ENCODE measurements around the gene ENTPD7. TPM values are rescaled to one million over a fixed set of nuclear protein-coding genes. Genes with fewer than 3 reads are reported as not detected.

Gene ENTPD7
- 5.7 TPM for polyA plus RNA-seq (2013, experiment 1 of 2)
- polyA plus RNA-seq (2013, experiment 2 of 2) = 5.5 TPM

GRCh38 chr10:99659031-99659867, at the start of gene ENTPD7:
Gene ENTPD7 (plus strand): TSS chr10:99659509. CDS start chr10:99659957, 448 bp downstream.
- Histone ChIP-seq H3K4me1 (ENCODE audit: control insufficient read depth in 2 of 2, insufficient read depth in 1 of 2, low read depth in 1 of 2, low read length in 2 of 2) (peaks cover 4 to 6% of the 10 kb centered on the region in 2 donors), H2BK12ac (ENCODE audit: low read length) (no peak within 1 kb of the TSS), H2BK15ac (ENCODE audit: low read length) (no peak within 1 kb of the TSS), H3K9ac (ENCODE audit: low read depth, low read length, poor library complexity) (peak within 1 kb of the TSS; percentile 87), H3K4me3 (ENCODE audit: low read length in 2 of 2) (peak within 1 kb of the TSS; percentile 86 to 96), H4K91ac (ENCODE audit: low read depth, low read length, poor library complexity) (no peak within 1 kb of the TSS), H3K18ac (ENCODE audit: low read length) (peak within 1 kb of the TSS; percentile 91), H3K9me3 (replicated peaks in 1 of 2; ENCODE audit: control insufficient read depth in 2 of 2, insufficient read depth in 1 of 2, low read depth in 1 of 2, low read length in 2 of 2) (no peaks in the 10 kb centered on the region), H2AFZ (ENCODE audit: low read length) (peak within 1 kb of the TSS; percentile 99), H2AK5ac (ENCODE audit: low read depth, low read length) (no peak within 1 kb of the TSS), H3K27me3 (ENCODE audit: control insufficient read depth in 3 of 3, insufficient read depth in 3 of 3, low read depth in 1 of 3, low read length in 3 of 3) (peaks cover 0 to 14% (median 0%) of the 10 kb centered on the region in 3 experiments), H4K8ac (ENCODE audit: low read depth, low read length) (no peak within 1 kb of the TSS), H2BK120ac (ENCODE audit: low read depth, low read length) (no peak within 1 kb of the TSS), H3K23ac (ENCODE audit: low read depth, low read length, poor library complexity) (peak within 1 kb of the TSS; percentile 37), H3K14ac (ENCODE audit: low read length) (no peak within 1 kb of the TSS), H3K36me3 (replicated peaks in 1 of 2; ENCODE audit: control insufficient read depth in 2 of 2, insufficient read depth in 2 of 2, low read length in 2 of 2) (peaks cover 7 to 23% of the 10 kb centered on the region in 2 donors), H3K4me2 (ENCODE audit: insufficient read depth, low read length, poor library complexity, severe bottlenecking) (peak within 1 kb of the TSS; percentile 78), H3K4ac (ENCODE audit: low read length) (no peak within 1 kb of the TSS), H3K27ac (replicated peaks; ENCODE audit: low read length) (no peak within 1 kb of the TSS), H3K79me1 (ENCODE audit: low read depth, low read length) (peaks cover 2% of the 10 kb centered on the region), H2BK5ac (ENCODE audit: low read length) (no peak within 1 kb of the TSS)
- no CpG with 5 or more reads among the region's 71 CpGs for WGBS, 2 donors (ENCODE audit: extremely low coverage in 2 of 2, insufficient read length in 2 of 2, insufficient replicate concordance in 1 of 2)
- DNase-seq (ENCODE audit: low spot score) = peak; percentile 90

GRCh38 chr10:99610221-99610620, 49.1 kb upstream of the ENTPD7 start:
- no peak overlapping the region for H3K14ac ChIP-seq (ENCODE audit: low read length)
- H3K18ac ChIP-seq (ENCODE audit: low read length) = no peak overlapping the region
- H2BK120ac ChIP-seq (ENCODE audit: low read depth, low read length) = no peak overlapping the region
- no peak overlapping the region for H2BK12ac ChIP-seq (ENCODE audit: low read length)
- no peak overlapping the region for H2BK15ac ChIP-seq (ENCODE audit: low read length)
- H3K27ac ChIP-seq (replicated peaks; ENCODE audit: low read length) = no peak overlapping the region
- H3K27me3 ChIP-seq (ENCODE audit: control insufficient read depth in 3 of 3, insufficient read depth in 3 of 3, low read depth in 1 of 3, low read length in 3 of 3) = no peaks in the 10 kb centered on the region
- no peak overlapping the region for H4K91ac ChIP-seq (ENCODE audit: low read depth, low read length, poor library complexity)
- no peak overlapping the region for H2AK5ac ChIP-seq (ENCODE audit: low read depth, low read length)
- no peaks in the 10 kb centered on the region for H3K79me1 ChIP-seq (ENCODE audit: low read depth, low read length)
- H3K4ac ChIP-seq (ENCODE audit: low read length) = no peak overlapping the region
- no peak for DNase-seq (ENCODE audit: low spot score)
- H3K9me3 ChIP-seq (replicated peaks in 1 of 2; ENCODE audit: control insufficient read depth in 2 of 2, insufficient read depth in 1 of 2, low read depth in 1 of 2, low read length in 2 of 2) = no peaks in the 10 kb centered on the region
- H3K4me1 ChIP-seq (ENCODE audit: control insufficient read depth in 2 of 2, insufficient read depth in 1 of 2, low read depth in 1 of 2, low read length in 2 of 2) = no peaks in the 10 kb centered on the region
- no peak overlapping the region for H2BK5ac ChIP-seq (ENCODE audit: low read length)
- no peak overlapping the region for H3K4me3 ChIP-seq (ENCODE audit: low read length in 2 of 2)
- H3K9ac ChIP-seq (ENCODE audit: low read depth, low read length, poor library complexity) = no peak overlapping the region
- peaks cover 12 to 45% of the 10 kb centered on the region in 2 donors for H3K36me3 ChIP-seq (replicated peaks in 1 of 2; ENCODE audit: control insufficient read depth in 2 of 2, insufficient read depth in 2 of 2, low read length in 2 of 2)
- no CpG with 5 or more reads among the region's 3 CpGs for WGBS, 2 donors (ENCODE audit: extremely low coverage in 2 of 2, insufficient read length in 2 of 2, insufficient replicate concordance in 1 of 2)
- no peak overlapping the region for H3K4me2 ChIP-seq (ENCODE audit: insufficient read depth, low read length, poor library complexity, severe bottlenecking)
- no peak overlapping the region for H4K8ac ChIP-seq (ENCODE audit: low read depth, low read length)
- H3K23ac ChIP-seq (ENCODE audit: low read depth, low read length, poor library complexity) = no peak overlapping the region
- no peak overlapping the region for H2AFZ ChIP-seq (ENCODE audit: low read length)

- H2BK12ac ChIP-seq (ENCODE audit: low read length) = no peak overlapping the region
- no peak overlapping the region for H3K18ac ChIP-seq (ENCODE audit: low read length)
- H3K27ac ChIP-seq (replicated peaks; ENCODE audit: low read length) = no peak overlapping the region
- no peak overlapping the region for H4K8ac ChIP-seq (ENCODE audit: low read depth, low read length)
- H3K4me1 ChIP-seq (ENCODE audit: control insufficient read depth in 2 of 2, insufficient read depth in 1 of 2, low read depth in 1 of 2, low read length in 2 of 2) = no peaks in the 10 kb centered on the region
- H3K27me3 ChIP-seq (ENCODE audit: control insufficient read depth in 3 of 3, insufficient read depth in 3 of 3, low read depth in 1 of 3, low read length in 3 of 3) = no peaks in the 10 kb centered on the region
- no peak overlapping the region for H3K14ac ChIP-seq (ENCODE audit: low read length)
- no CpG with 5 or more reads among the region's 4 CpGs for WGBS, 2 donors (ENCODE audit: extremely low coverage in 2 of 2, insufficient read length in 2 of 2, insufficient replicate concordance in 1 of 2)
- no peak overlapping the region for H3K4me3 ChIP-seq (ENCODE audit: low read length in 2 of 2)
- no peak overlapping the region for H2BK120ac ChIP-seq (ENCODE audit: low read depth, low read length)
- H3K23ac ChIP-seq (ENCODE audit: low read depth, low read length, poor library complexity) = no peak overlapping the region
- H4K91ac ChIP-seq (ENCODE audit: low read depth, low read length, poor library complexity) = no peak overlapping the region
- no peak overlapping the region for H3K9ac ChIP-seq (ENCODE audit: low read depth, low read length, poor library complexity)
- peaks cover 12 to 52% of the 10 kb centered on the region in 2 donors for H3K36me3 ChIP-seq (replicated peaks in 1 of 2; ENCODE audit: control insufficient read depth in 2 of 2, insufficient read depth in 2 of 2, low read length in 2 of 2)
- H3K9me3 ChIP-seq (replicated peaks in 1 of 2; ENCODE audit: control insufficient read depth in 2 of 2, insufficient read depth in 1 of 2, low read depth in 1 of 2, low read length in 2 of 2) = no peaks in the 10 kb centered on the region
- H2BK15ac ChIP-seq (ENCODE audit: low read length) = no peak overlapping the region
- H2BK5ac ChIP-seq (ENCODE audit: low read length) = no peak overlapping the region
- H3K79me1 ChIP-seq (ENCODE audit: low read depth, low read length) = no peaks in the 10 kb centered on the region
- no peak for DNase-seq (ENCODE audit: low spot score)
- no peak overlapping the region for H3K4me2 ChIP-seq (ENCODE audit: insufficient read depth, low read length, poor library complexity, severe bottlenecking)
- no peak overlapping the region for H2AFZ ChIP-seq (ENCODE audit: low read length)
- H2AK5ac ChIP-seq (ENCODE audit: low read depth, low read length) = no peak overlapping the region
- H3K4ac ChIP-seq (ENCODE audit: low read length) = no peak overlapping the region
These were observed 48.0 kb upstream of the ENTPD7 start for GRCh38 chr10:99611326-99611725.

GRCh38 chr10:99612167-99612831, 47.0 kb upstream of the ENTPD7 start:
- no peak overlapping the region for H4K91ac ChIP-seq (ENCODE audit: low read depth, low read length, poor library complexity)
- H3K9me3 ChIP-seq (replicated peaks in 1 of 2; ENCODE audit: control insufficient read depth in 2 of 2, insufficient read depth in 1 of 2, low read depth in 1 of 2, low read length in 2 of 2) = no peaks in the 10 kb centered on the region
- no peaks in the 10 kb centered on the region for H3K27me3 ChIP-seq (ENCODE audit: control insufficient read depth in 3 of 3, insufficient read depth in 3 of 3, low read depth in 1 of 3, low read length in 3 of 3)
- no peak overlapping the region for H3K18ac ChIP-seq (ENCODE audit: low read length)
- H3K79me1 ChIP-seq (ENCODE audit: low read depth, low read length) = no peaks in the 10 kb centered on the region
- no peak overlapping the region for H2AK5ac ChIP-seq (ENCODE audit: low read depth, low read length)
- H4K8ac ChIP-seq (ENCODE audit: low read depth, low read length) = no peak overlapping the region
- H3K4me1 ChIP-seq (ENCODE audit: control insufficient read depth in 2 of 2, insufficient read depth in 1 of 2, low read depth in 1 of 2, low read length in 2 of 2) = no peaks in the 10 kb centered on the region
- no peak overlapping the region for H3K9ac ChIP-seq (ENCODE audit: low read depth, low read length, poor library complexity)
- H3K4me2 ChIP-seq (ENCODE audit: insufficient read depth, low read length, poor library complexity, severe bottlenecking) = no peak overlapping the region
- no peak overlapping the region for H2AFZ ChIP-seq (ENCODE audit: low read length)
- peaks cover 12 to 52% of the 10 kb centered on the region in 2 donors for H3K36me3 ChIP-seq (replicated peaks in 1 of 2; ENCODE audit: control insufficient read depth in 2 of 2, insufficient read depth in 2 of 2, low read length in 2 of 2)
- no peak overlapping the region for H2BK12ac ChIP-seq (ENCODE audit: low read length)
- H3K14ac ChIP-seq (ENCODE audit: low read length) = no peak overlapping the region
- H3K4ac ChIP-seq (ENCODE audit: low read length) = no peak overlapping the region
- WGBS, 2 donors (ENCODE audit: extremely low coverage in 2 of 2, insufficient read length in 2 of 2, insufficient replicate concordance in 1 of 2) = no CpG with 5 or more reads among the region's 7 CpGs
- H2BK120ac ChIP-seq (ENCODE audit: low read depth, low read length) = no peak overlapping the region
- no peak overlapping the region for H2BK5ac ChIP-seq (ENCODE audit: low read length)
- no peak overlapping the region for H3K27ac ChIP-seq (replicated peaks; ENCODE audit: low read length)
- DNase-seq (ENCODE audit: low spot score) = peak; percentile 63
- no peak overlapping the region for H3K4me3 ChIP-seq (ENCODE audit: low read length in 2 of 2)
- H3K23ac ChIP-seq (ENCODE audit: low read depth, low read length, poor library complexity) = no peak overlapping the region
- H2BK15ac ChIP-seq (ENCODE audit: low read length) = no peak overlapping the region

Measured in neuronal stem cell (in vitro differentiated cells).